RCC 7860 (cell line): ENCODE data around the gene ZFYVE28.
"Not testable (repeated sequence)": the region's sequence is repeated elsewhere in the genome, so short reads cannot be mapped to it uniquely, and the experiment has no call there.

ENCODE experiments used
- DNase-seq: peaks from one replicate; pipeline ENCODE4 v3.0.0-alpha.2; 2015; ENCODE audit warnings: low spot score
- FAIRE-seq: peaks from 2 replicates; lab custom pipeline; 2012; peaks lifted over from hg19 to GRCh38; lab: Jason Lieb, UNC

The ZFYVE28 gene

GRCh38 chr4:2393353-2394270, 24.8 kb downstream of the ZFYVE28 start:
- DNase-seq (no peak), FAIRE-seq (no peak)

GRCh38 chr4:2390784-2391421, 27.5 kb downstream of the ZFYVE28 start:
- DNase-seq (no peak), FAIRE-seq (no peak)

GRCh38 chr4:2390146-2390545, 28.3 kb downstream of the ZFYVE28 start:
- FAIRE-seq (no peak), DNase-seq (peak; percentile 12)

GRCh38 chr4:2389691-2390090, 28.8 kb downstream of the ZFYVE28 start:
- DNase-seq, result no peak
- FAIRE-seq, result no peak

- DNase-seq (no peak), FAIRE-seq (no peak)
These were observed 29.8 kb downstream of the ZFYVE28 start for GRCh38 chr4:2388429-2389182.

- no peak for DNase-seq
- no peak for FAIRE-seq
These were observed 30.6 kb downstream of the ZFYVE28 start for GRCh38 chr4:2387829-2388228.

GRCh38 chr4:2387218-2387617, 31.2 kb downstream of the ZFYVE28 start:
- FAIRE-seq, result no peak

GRCh38 chr4:2386717-2387116, 31.7 kb downstream of the ZFYVE28 start:
- no peak for FAIRE-seq
- no peak for DNase-seq

More at GRCh38 chr4:2387218-2387617, 31.2 kb downstream of the ZFYVE28 start:
- no peak for DNase-seq

- FAIRE-seq (no peak), DNase-seq (no peak)
These were observed 32.9 kb downstream of the ZFYVE28 start for GRCh38 chr4:2385516-2385915.

- DNase-seq (no peak), FAIRE-seq (no peak)
These were observed 34.2 kb downstream of the ZFYVE28 start for GRCh38 chr4:2384245-2384644.

GRCh38 chr4:2383760-2384159, 34.7 kb downstream of the ZFYVE28 start:
- DNase-seq (no peak), FAIRE-seq (no peak)

GRCh38 chr4:2383220-2383631, 35.2 kb downstream of the ZFYVE28 start:
- not testable (repeated sequence) for FAIRE-seq, DNase-seq

GRCh38 chr4:2382769-2383202, 35.7 kb downstream of the ZFYVE28 start:
- not testable (repeated sequence) for DNase-seq, FAIRE-seq

- not testable (repeated sequence) for DNase-seq, FAIRE-seq
These were observed 37.9 kb downstream of the ZFYVE28 start for GRCh38 chr4:2380589-2380988.

- DNase-seq, result no peak
- no peak for FAIRE-seq
These were observed 39.5 kb downstream of the ZFYVE28 start for GRCh38 chr4:2378898-2379297.

- DNase-seq (no peak), FAIRE-seq (no peak)
These were observed 40.0 kb downstream of the ZFYVE28 start for GRCh38 chr4:2378401-2378800.

- no peak for DNase-seq
- FAIRE-seq, result no peak
These were observed 41.2 kb downstream of the ZFYVE28 start for GRCh38 chr4:2377241-2377640.

GRCh38 chr4:2375427-2375826, 43.0 kb downstream of the ZFYVE28 start:
- FAIRE-seq, result no peak
- DNase-seq, result no peak

- DNase-seq, result no peak
- no peak for FAIRE-seq
These were observed 44.9 kb downstream of the ZFYVE28 start for GRCh38 chr4:2373532-2373931.

- DNase-seq (no peak), FAIRE-seq (no peak)
These were observed 45.9 kb downstream of the ZFYVE28 start for GRCh38 chr4:2372488-2373030.
